ENCODE measurements around the gene CLUH.

- TF ChIP-seq CTCF (IDR thresholded peaks at IDR 0.05) (no peak), POLR2A (IDR thresholded peaks at IDR 0.05) (no peak)
Measured at GRCh38 chr17:2722611-2723010, 11.0 kb upstream of the CLUH start.

Measured in right lobe of liver (tissue), 4 donors.